ENCODE results near the gene PCNP. TPM values are rescaled to one million over a fixed set of nuclear protein-coding genes. Genes with fewer than 3 reads are reported as not detected.

Gene PCNP
- total and polyA plus RNA-seq, 2 experiments from 2014 or later: 134 to 185 TPM

DNA sequence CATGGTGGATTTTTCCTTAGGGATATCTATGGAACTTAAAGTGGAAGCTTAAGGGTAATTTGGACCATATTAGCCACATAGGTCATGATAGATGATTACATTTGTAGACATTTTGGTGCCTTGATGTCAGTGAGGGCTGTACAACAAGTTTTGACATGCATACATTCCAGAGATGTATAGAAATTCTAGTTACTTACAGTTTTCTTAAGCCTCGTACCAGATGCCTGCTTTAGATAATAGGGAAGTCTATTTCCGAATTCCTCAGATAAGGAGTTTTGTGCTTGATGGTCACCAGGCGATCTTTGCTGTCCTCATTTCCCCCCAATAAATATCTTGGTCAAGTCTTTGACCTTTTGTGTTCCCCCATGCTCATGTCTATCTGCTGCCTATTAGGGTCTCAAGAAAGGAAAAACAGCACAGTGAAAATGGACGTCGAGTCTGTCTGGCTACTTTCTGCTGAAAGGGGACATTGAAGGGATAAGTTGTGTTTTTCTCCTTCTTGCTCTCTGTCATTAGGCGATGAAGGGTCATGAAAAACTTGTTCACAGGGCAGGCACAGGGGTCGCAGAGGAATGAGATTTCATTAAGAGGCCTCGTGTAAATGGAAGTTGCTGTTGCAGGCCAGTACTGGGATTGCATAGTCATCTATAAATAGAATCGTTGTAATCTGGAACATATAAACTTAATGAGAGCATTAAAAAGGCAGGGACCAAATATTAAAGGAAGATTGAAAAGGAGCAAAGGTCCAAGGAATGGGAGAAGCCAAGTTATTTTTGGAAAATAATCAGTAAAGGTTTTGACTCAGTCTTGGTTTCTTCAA, 41.0 kb upstream of the PCNP start:
- no peaks in the 10 kb centered on the region for H3K36me3 ChIP-seq (ENCODE audit: insufficient read depth)
- Mint-ChIP-seq H3K9me3 (peaks cover 28% of the 10 kb centered on the region), H3K4me1 (peaks cover 17% of the 10 kb centered on the region; the same call in 2 of the 3 replicates), H3K27ac (no peak overlapping the region), H3K27me3 (ENCODE audit: insufficient read depth, low read depth, poor library complexity) (no peaks in the 10 kb centered on the region), H3K4me3 (no peak overlapping the region), H3K36me3 (ENCODE audit: low read depth) (peaks cover 23% of the 10 kb centered on the region)
- peaks cover 2% of the 10 kb centered on the region; the same call in 1 of the 2 replicates for H3K9me2 ChIP-seq (ENCODE audit: insufficient read depth)
- DNase-seq (ENCODE audit: low spot score) (no peak), ATAC-seq (no peak)
- H3K4me3 ChIP-seq: no peak overlapping the region
- H3K79me2 ChIP-seq (replicated peaks; ENCODE audit: insufficient read depth): no peaks in the 10 kb centered on the region
- no peak overlapping the region for H3K27ac ChIP-seq (ENCODE audit: low read depth)
- peak overlapping the region; percentile 81; the same call in 1 of the 2 replicates for H2AFZ ChIP-seq
- H3K4me1 ChIP-seq (ENCODE audit: insufficient read depth): peaks cover 17% of the 10 kb centered on the region
- H3K4me2 ChIP-seq: no peak overlapping the region
- TF ChIP-seq, protein P1, sequence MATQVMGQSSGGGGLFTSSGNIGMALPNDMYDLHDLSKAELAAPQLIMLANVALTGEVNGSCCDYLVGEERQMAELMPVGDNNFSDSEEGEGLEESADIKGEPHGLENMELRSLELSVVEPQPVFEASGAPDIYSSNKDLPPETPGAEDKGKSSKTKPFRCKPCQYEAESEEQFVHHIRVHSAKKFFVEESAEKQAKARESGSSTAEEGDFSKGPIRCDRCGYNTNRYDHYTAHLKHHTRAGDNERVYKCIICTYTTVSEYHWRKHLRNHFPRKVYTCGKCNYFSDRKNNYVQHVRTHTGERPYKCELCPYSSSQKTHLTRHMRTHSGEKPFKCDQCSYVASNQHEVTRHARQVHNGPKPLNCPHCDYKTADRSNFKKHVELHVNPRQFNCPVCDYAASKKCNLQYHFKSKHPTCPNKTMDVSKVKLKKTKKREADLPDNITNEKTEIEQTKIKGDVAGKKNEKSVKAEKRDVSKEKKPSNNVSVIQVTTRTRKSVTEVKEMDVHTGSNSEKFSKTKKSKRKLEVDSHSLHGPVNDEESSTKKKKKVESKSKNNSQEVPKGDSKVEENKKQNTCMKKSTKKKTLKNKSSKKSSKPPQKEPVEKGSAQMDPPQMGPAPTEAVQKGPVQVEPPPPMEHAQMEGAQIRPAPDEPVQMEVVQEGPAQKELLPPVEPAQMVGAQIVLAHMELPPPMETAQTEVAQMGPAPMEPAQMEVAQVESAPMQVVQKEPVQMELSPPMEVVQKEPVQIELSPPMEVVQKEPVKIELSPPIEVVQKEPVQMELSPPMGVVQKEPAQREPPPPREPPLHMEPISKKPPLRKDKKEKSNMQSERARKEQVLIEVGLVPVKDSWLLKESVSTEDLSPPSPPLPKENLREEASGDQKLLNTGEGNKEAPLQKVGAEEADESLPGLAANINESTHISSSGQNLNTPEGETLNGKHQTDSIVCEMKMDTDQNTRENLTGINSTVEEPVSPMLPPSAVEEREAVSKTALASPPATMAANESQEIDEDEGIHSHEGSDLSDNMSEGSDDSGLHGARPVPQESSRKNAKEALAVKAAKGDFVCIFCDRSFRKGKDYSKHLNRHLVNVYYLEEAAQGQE (IDR thresholded peaks at IDR 0.05; ENCODE audit: unreplicated experiment): no peak
- TF ChIP-seq STAT1 (IDR thresholded peaks at IDR 0.05; ENCODE audit: unreplicated experiment): no peak
- no peak for TF ChIP-seq CREB1 (CRISPR knock-in tag; IDR thresholded peaks at IDR 0.05; ENCODE audit: low read depth)
- no peak for TF ChIP-seq ZNF331 (CRISPR knock-in tag; IDR thresholded peaks at IDR 0.05; ENCODE audit: low read depth)
- no peak for TF ChIP-seq EZH2 (IDR thresholded peaks at IDR 0.05; ENCODE audit: low read depth, unreplicated experiment)
- TF ChIP-seq ZNF114 (CRISPR knock-in tag; IDR thresholded peaks at IDR 0.05): no peak
- TF ChIP-seq JUNB (IDR thresholded peaks at IDR 0.05; ENCODE audit: unreplicated experiment): no peak
- TF ChIP-seq, protein P2, sequence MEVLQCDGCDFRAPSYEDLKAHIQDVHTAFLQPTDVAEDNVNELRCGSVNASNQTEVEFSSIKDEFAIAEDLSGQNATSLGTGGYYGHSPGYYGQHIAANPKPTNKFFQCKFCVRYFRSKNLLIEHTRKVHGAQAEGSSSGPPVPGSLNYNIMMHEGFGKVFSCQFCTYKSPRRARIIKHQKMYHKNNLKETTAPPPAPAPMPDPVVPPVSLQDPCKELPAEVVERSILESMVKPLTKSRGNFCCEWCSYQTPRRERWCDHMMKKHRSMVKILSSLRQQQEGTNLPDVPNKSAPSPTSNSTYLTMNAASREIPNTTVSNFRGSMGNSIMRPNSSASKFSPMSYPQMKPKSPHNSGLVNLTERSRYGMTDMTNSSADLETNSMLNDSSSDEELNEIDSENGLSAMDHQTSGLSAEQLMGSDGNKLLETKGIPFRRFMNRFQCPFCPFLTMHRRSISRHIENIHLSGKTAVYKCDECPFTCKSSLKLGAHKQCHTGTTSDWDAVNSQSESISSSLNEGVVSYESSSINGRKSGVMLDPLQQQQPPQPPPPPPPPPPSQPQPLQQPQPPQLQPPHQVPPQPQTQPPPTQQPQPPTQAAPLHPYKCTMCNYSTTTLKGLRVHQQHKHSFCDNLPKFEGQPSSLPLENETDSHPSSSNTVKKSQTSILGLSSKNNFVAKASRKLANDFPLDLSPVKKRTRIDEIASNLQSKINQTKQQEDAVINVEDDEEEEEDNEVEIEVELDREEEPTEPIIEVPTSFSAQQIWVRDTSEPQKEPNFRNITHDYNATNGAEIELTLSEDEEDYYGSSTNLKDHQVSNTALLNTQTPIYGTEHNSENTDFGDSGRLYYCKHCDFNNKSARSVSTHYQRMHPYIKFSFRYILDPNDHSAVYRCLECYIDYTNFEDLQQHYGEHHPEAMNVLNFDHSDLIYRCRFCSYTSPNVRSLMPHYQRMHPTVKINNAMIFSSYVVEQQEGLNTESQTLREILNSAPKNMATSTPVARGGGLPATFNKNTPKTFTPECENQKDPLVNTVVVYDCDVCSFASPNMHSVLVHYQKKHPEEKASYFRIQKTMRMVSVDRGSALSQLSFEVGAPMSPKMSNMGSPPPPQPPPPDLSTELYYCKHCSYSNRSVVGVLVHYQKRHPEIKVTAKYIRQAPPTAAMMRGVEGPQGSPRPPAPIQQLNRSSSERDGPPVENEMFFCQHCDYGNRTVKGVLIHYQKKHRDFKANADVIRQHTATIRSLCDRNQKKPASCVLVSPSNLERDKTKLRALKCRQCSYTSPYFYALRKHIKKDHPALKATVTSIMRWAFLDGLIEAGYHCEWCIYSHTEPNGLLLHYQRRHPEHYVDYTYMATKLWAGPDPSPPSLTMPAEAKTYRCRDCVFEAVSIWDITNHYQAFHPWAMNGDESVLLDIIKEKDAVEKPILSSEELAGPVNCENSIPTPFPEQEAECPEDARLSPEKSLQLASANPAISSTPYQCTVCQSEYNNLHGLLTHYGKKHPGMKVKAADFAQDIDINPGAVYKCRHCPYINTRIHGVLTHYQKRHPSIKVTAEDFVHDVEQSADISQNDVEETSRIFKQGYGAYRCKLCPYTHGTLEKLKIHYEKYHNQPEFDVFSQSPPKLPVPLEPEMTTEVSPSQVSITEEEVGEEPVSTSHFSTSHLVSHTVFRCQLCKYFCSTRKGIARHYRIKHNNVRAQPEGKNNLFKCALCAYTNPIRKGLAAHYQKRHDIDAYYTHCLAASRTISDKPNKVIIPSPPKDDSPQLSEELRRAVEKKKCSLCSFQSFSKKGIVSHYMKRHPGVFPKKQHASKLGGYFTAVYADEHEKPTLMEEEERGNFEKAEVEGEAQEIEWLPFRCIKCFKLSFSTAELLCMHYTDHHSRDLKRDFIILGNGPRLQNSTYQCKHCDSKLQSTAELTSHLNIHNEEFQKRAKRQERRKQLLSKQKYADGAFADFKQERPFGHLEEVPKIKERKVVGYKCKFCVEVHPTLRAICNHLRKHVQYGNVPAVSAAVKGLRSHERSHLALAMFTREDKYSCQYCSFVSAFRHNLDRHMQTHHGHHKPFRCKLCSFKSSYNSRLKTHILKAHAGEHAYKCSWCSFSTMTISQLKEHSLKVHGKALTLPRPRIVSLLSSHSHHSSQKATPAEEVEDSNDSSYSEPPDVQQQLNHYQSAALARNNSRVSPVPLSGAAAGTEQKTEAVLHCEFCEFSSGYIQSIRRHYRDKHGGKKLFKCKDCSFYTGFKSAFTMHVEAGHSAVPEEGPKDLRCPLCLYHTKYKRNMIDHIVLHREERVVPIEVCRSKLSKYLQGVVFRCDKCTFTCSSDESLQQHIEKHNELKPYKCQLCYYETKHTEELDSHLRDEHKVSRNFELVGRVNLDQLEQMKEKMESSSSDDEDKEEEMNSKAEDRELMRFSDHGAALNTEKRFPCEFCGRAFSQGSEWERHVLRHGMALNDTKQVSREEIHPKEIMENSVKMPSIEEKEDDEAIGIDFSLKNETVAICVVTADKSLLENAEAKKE (CRISPR knock-in tag; IDR thresholded peaks at IDR 0.05): no peak
- TF ChIP-seq EZH2phosphoT487 (IDR thresholded peaks at IDR 0.05; ENCODE audit: unreplicated experiment): no peak
- TF ChIP-seq, protein P3, sequence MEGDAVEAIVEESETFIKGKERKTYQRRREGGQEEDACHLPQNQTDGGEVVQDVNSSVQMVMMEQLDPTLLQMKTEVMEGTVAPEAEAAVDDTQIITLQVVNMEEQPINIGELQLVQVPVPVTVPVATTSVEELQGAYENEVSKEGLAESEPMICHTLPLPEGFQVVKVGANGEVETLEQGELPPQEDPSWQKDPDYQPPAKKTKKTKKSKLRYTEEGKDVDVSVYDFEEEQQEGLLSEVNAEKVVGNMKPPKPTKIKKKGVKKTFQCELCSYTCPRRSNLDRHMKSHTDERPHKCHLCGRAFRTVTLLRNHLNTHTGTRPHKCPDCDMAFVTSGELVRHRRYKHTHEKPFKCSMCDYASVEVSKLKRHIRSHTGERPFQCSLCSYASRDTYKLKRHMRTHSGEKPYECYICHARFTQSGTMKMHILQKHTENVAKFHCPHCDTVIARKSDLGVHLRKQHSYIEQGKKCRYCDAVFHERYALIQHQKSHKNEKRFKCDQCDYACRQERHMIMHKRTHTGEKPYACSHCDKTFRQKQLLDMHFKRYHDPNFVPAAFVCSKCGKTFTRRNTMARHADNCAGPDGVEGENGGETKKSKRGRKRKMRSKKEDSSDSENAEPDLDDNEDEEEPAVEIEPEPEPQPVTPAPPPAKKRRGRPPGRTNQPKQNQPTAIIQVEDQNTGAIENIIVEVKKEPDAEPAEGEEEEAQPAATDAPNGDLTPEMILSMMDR (conservative IDR thresholded peaks at IDR 0.05; ENCODE audit: low read depth in 2 of 2): no peak
- no peak for TF ChIP-seq POLR2AphosphoS5 (IDR thresholded peaks at IDR 0.05; ENCODE audit: low read depth)
- TF ChIP-seq, protein P4, sequence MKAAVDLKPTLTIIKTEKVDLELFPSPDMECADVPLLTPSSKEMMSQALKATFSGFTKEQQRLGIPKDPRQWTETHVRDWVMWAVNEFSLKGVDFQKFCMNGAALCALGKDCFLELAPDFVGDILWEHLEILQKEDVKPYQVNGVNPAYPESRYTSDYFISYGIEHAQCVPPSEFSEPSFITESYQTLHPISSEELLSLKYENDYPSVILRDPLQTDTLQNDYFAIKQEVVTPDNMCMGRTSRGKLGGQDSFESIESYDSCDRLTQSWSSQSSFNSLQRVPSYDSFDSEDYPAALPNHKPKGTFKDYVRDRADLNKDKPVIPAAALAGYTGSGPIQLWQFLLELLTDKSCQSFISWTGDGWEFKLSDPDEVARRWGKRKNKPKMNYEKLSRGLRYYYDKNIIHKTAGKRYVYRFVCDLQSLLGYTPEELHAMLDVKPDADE (IDR thresholded peaks at IDR 0.05): no peak
- TF ChIP-seq NANOG (IDR thresholded peaks at IDR 0.05; ENCODE audit: borderline replicate concordance): no peak
- no peaks in the 10 kb centered on the region for H3K27me3 ChIP-seq (ENCODE audit: insufficient read depth)
- H3F3A ChIP-seq (replicated peaks; ENCODE audit: low read depth): no peaks in the 10 kb centered on the region
- H4K20me1 ChIP-seq (replicated peaks; ENCODE audit: insufficient read depth): no peaks in the 10 kb centered on the region
